Gastroesophageal sphincter (tissue), 4 donors: Measurements from ENCODE around the gene GMDS. TPM values are rescaled to one million over a fixed set of nuclear protein-coding genes. Genes with fewer than 3 reads are reported as not detected.

Experiments used
- ATAC-seq: fragments of 150-250 bp; one replicate; pipeline ENCODE4 v1.9.1; 2016; ENCODE audit warnings: mild to moderate bottlenecking, moderate library complexity
- H3K27ac ChIP-seq, 4 donors: fragments of 200-600 bp; sonication (generic) in 3 of 4; 1 replicate in 3 of 4; 2 replicates in 1 of 4; pipeline ENCODE4 v1.5.1; 2016 to 2019
- H3K27me3 ChIP-seq: fragments of 200-600 bp; sonication (generic); one replicate; pipeline ENCODE4 v1.5.1; 2019
- H3K36me3 ChIP-seq, 2 donors: fragments of 200-600 bp; sonication (generic); one replicate each; pipeline ENCODE4 v1.5.1; 2019; ENCODE audit warnings: control low read depth in 1 of 2
- H3K4me1 ChIP-seq, 3 donors: fragments of 200-600 bp; sonication (generic); 1 replicate in 2 of 3; 2 replicates in 1 of 3; pipeline ENCODE4 v1.5.1; 2016 to 2019; ENCODE audit warnings: control low read depth in 2 of 3
- H3K4me3 ChIP-seq, 2 donors: fragments of 200-600 bp; sonication (generic); one replicate each; pipeline ENCODE4 v1.5.1; 2019; ENCODE audit warnings: mild to moderate bottlenecking in 1 of 2, moderate library complexity in 1 of 2
- H3K9me3 ChIP-seq, 3 donors: fragments of 200-600 bp; sonication (generic); one replicate each; pipeline ENCODE4 v1.5.1; 2017 to 2019; ENCODE audit warnings: control low read depth in 2 of 3
- EP300 ChIP-seq: sonication (generic); formaldehyde crosslinking; IDR thresholded peaks from one replicate; pipeline ENCODE4 v1.6.1; 2017; ENCODE audit warnings: antibody characterized with exemption, mild to moderate bottlenecking
- POLR2A ChIP-seq, 2 donors: fragments of 450-650 bp; IDR thresholded peaks; one replicate each; pipeline ENCODE4 v1.6.1; 2017; ENCODE audit warnings: antibody characterized with exemption in 2 of 2, mild to moderate bottlenecking in 2 of 2, moderate library complexity in 1 of 2
- POLR2AphosphoS5 ChIP-seq: sonication (generic); formaldehyde crosslinking; IDR thresholded peaks from one replicate; pipeline ENCODE4 v1.6.1; 2017; ENCODE audit warnings: antibody characterized with exemption
- WGBS, 2 donors: methylation state at CpG; one replicate each; pipeline ENCODE4 v1.1.5; 2018; ENCODE audit warnings: low coverage in 1 of 2; 5-methylcytosine and 5-hydroxymethylcytosine counted together
- total RNA-seq, 4 donors: library from RNA; depleted of rRNA; stranded (reverse); fragments of >200 nt; gene quantifications; one replicate each; pipeline ENCODE4 v1.1.0, GENCODE V29; 2016
- TF ChIP-seq, protein P1 (sequence below), 4 experiments: fragments of 200-600 bp in 2 of 4; fragments of 450-650 bp in 2 of 4; sonication (generic) in 1 of 4; IDR thresholded peaks; one replicate each; pipeline ENCODE4 v1.5.1; 2017 to 2019; ENCODE audit warnings: antibody characterized with exemption in 4 of 4, mild to moderate bottlenecking in 2 of 4, moderate library complexity in 2 of 4

The GMDS gene
- total RNA-seq, 4 donors from 2014 or later = 5.0 to 14.7 (median 6.4) TPM

DNA sequence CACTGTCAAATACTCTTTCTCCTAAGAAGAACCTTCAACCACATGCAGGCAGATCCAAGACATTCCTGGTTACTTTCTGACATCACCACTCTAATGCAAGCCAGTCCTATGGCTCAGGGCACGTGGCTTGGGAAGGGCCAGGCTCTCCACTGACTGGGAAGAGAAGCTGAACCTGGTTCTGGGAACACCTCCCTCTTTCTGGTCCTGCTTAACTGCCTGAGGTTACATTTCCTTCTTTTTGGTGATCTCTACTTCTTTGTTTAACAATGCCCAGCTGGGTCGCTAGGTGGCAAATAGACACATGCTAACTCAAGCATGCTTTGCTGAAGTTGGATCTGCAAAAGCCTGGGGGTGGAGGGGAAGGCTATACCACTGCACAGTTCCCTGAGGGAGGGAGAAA is 249.8 kb downstream of the GMDS start:
- 80% methylated on average over 1 of the region's 2 CpGs; no CpG with 5 or more reads in 1 of the 2 donors for WGBS, 2 donors
- H3K9me3 ChIP-seq = no peaks in the 10 kb centered on the region

DNA sequence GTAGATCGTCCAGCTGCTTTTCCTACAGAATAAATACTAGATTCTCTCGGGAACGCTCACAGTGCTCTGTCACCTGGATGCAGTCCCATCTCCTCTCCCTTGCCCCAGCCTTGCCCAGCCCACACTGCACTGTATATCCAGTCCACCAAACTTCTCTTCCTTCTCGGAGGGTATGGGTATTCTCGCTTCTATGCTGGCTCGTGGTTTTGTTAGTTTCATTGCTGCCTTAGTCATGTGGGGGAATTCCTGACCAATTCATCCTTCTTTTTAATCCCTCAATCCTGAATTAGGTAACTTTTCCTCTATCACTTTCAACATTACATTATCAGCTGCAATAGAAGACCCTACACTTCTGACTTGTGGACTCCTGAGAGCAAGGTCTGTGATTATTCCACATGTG is 252.4 kb downstream of the GMDS start:
- ATAC-seq = no peak
- Histone ChIP-seq H3K9me3 (no peaks in the 10 kb centered on the region), H3K27me3 (no peaks in the 10 kb centered on the region)

More for the DNA sequence above, 249.8 kb downstream of the GMDS start:
- Histone ChIP-seq H3K4me3 (no peak overlapping the region), H3K36me3 (no peaks in the 10 kb centered on the region), H3K4me1 (no peaks in the 10 kb centered on the region), H3K27me3 (no peaks in the 10 kb centered on the region), H3K27ac (no peak overlapping the region)
- TF ChIP-seq POLR2AphosphoS5 (no peak), POLR2A (IDR thresholded peaks at IDR 0.05) (no peak), EP300 (no peak)
- TF ChIP-seq, protein P1, sequence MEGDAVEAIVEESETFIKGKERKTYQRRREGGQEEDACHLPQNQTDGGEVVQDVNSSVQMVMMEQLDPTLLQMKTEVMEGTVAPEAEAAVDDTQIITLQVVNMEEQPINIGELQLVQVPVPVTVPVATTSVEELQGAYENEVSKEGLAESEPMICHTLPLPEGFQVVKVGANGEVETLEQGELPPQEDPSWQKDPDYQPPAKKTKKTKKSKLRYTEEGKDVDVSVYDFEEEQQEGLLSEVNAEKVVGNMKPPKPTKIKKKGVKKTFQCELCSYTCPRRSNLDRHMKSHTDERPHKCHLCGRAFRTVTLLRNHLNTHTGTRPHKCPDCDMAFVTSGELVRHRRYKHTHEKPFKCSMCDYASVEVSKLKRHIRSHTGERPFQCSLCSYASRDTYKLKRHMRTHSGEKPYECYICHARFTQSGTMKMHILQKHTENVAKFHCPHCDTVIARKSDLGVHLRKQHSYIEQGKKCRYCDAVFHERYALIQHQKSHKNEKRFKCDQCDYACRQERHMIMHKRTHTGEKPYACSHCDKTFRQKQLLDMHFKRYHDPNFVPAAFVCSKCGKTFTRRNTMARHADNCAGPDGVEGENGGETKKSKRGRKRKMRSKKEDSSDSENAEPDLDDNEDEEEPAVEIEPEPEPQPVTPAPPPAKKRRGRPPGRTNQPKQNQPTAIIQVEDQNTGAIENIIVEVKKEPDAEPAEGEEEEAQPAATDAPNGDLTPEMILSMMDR (IDR thresholded peaks at IDR 0.05) = no peak
- no peak for ATAC-seq

DNA sequence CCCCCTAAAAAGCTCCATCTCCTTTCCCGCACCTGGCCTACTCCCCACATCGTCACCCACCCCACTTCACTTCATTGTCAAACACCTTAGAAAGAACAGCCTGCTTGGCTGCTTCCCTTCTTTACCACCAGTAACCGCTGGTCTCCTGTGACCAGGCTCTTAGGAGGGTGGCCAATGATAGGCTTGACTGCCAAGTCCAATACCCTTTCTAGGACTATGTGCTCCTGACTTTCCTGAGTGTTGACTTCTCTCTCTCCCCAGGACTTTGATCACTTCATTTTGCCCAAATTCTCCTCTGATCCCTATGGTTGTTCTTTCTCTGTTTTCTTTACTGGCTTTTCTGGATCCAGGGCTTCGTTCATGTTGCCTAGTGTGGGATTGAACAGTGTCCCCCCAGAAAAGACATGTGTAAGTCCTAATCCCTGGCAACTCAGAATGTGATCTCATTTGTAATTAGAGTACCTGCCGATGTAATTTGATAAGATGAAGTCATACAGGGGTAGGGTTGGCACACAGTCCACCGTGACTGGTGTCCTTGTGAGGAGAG is 254.0 kb downstream of the GMDS start:
- no peak for ATAC-seq
- WGBS, 2 donors = 92 to 98% methylated on average over 5 of the region's 6 CpGs

More for the DNA sequence above, 252.4 kb downstream of the GMDS start:
- Histone ChIP-seq H3K4me3 (no peak overlapping the region), H3K36me3 (no peaks in the 10 kb centered on the region), H3K27ac (no peak overlapping the region), H3K4me1 (no peaks in the 10 kb centered on the region)
- TF ChIP-seq POLR2A (IDR thresholded peaks at IDR 0.05) (no peak), POLR2AphosphoS5 (no peak)
- 33 to 57% methylated on average over 3 to 6 of the region's 6 CpGs for WGBS, 2 donors

DNA sequence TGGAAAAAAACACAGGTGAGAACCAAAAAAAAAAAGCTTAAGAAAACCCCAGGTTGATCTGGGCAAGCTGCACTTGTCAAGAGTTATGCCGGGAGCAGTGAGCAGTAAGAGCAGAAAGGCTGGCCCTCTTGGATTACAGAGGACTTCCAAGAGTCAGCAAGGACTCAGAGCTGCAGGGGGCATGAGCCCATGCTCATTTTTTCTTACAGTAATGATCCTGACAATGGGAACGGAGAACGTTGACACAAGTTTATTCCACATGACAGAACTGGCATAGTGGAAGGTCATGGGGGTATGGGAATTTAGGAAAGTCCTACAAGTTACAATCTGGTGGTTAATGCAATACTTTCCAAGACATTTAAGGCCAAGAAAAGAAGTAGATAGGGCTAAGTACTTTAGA is 256.6 kb downstream of the GMDS start:
- TF ChIP-seq, protein P1 (IDR thresholded peaks at IDR 0.05) = no peak
- no peak for TF ChIP-seq EP300
- no peak for TF ChIP-seq POLR2AphosphoS5
- no peaks in the 10 kb centered on the region for H3K27me3 ChIP-seq
- 49 to 69% methylated on average over 2 of the region's 3 CpGs for WGBS, 2 donors
- no peaks in the 10 kb centered on the region for H3K4me1 ChIP-seq
- peaks cover 0 to 11% (median 0%) of the 10 kb centered on the region in 3 donors for H3K9me3 ChIP-seq
- H3K27ac ChIP-seq = no peak overlapping the region
- no peak for ATAC-seq
- no peak overlapping the region for H3K4me3 ChIP-seq
- no peaks in the 10 kb centered on the region for H3K36me3 ChIP-seq

More for the DNA sequence above, 254.0 kb downstream of the GMDS start:
- no peaks in the 10 kb centered on the region for H3K36me3 ChIP-seq
- no peak overlapping the region for H3K27ac ChIP-seq
- no peaks in the 10 kb centered on the region for H3K4me1 ChIP-seq
- no peaks in the 10 kb centered on the region for H3K9me3 ChIP-seq
- no peaks in the 10 kb centered on the region for H3K27me3 ChIP-seq
- TF ChIP-seq POLR2AphosphoS5 (no peak), EP300 (no peak), POLR2A (IDR thresholded peaks at IDR 0.05) (no peak)
- TF ChIP-seq, protein P1 (IDR thresholded peaks at IDR 0.05) = no peak
- no peak overlapping the region for H3K4me3 ChIP-seq

DNA sequence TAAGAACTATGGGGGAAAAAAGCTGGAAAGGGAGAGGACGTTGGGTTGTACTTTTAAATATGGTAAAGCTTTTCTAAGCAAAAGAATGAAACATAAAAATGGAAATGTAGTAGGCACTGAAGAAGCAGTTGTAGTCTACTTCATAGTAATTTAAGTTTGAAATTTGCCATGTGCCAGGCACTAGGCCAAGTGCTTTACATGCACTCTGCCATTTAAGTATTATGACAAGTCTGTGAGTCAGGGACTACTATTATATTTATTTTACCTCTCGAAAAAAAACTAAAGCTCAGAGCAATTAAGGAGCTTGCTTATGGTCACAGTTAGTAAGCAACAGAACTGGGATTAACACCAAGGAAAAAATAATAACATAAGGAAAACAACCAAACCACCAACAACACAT is 257.8 kb downstream of the GMDS start:
- no peak for ATAC-seq
- WGBS, 2 donors = 20 to 67% methylated on average over 2 of the region's 2 CpGs
- H3K27ac ChIP-seq = no peak overlapping the region
- H3K4me1 ChIP-seq = no peaks in the 10 kb centered on the region
- no peaks in the 10 kb centered on the region for H3K27me3 ChIP-seq
- TF ChIP-seq POLR2AphosphoS5 (no peak), EP300 (no peak), POLR2A (IDR thresholded peaks at IDR 0.05) (no peak)
- TF ChIP-seq, protein P1 (IDR thresholded peaks at IDR 0.05) = no peak
- H3K9me3 ChIP-seq = peaks cover 0 to 23% (median 0%) of the 10 kb centered on the region in 3 donors
- H3K4me3 ChIP-seq = no peak overlapping the region
- H3K36me3 ChIP-seq = no peaks in the 10 kb centered on the region
